K562 (cell line): ENCODE measurements around the gene FGF5. TPM values are rescaled to one million over a fixed set of nuclear protein-coding genes. Genes with fewer than 3 reads are reported as not detected.

Source experiments
- ATAC-seq: fragments of 200-7000 bp; cut with Tn5 transposase; 3 replicates; pipeline ENCODE4 v1.9.1; 2020; ENCODE audit warnings: moderate library complexity
- BruUV-seq: library from RNA; stranded (reverse); fragments of 400-500 nt; replicated peaks from 2 replicates; lab custom pipeline; 2021; lab: Mats Ljungman, UMichigan
- CTCF ChIA-PET: fragments of 300-600 bp; formaldehyde crosslinking; extraction: SDS; loops from one replicate; lab custom pipeline; 2021; ENCODE audit warnings: low intra/inter-chr PET ratio; lab: Yijun Ruan, JAX
- POLR2A ChIA-PET: fragments of 300-600, 350-650 bp; sonication (Branson Sonifier 250); formaldehyde crosslinking; extraction: SDS; loops from one replicate; lab custom pipeline; 2021; ENCODE audit warnings: antibody characterized with exemption, inconsistent platforms; lab: Yijun Ruan, JAX
- DNase-seq, 4 experiments: peaks; one replicate each; pipeline versions ENCODE4 v3.0.0 to v3.0.0-alpha.2; 2011 to 2018; ENCODE audit warnings: low spot score in 3 of 4, mixed read lengths in 3 of 4; ENCODE audit errors: extremely low read depth in 1 of 4
- FAIRE-seq: peaks from 2 replicates; lab custom pipeline; 2011; peaks lifted over from hg19 to GRCh38; lab: Jason Lieb, UNC
- H2AFZ ChIP-seq: 2 replicates; pipeline ENCODE4 v1.6.0; 2011; ENCODE audit warnings: low read depth, low read length, control low read depth, inconsistent platforms
- H3K27ac ChIP-seq: fragments of 200-600 bp; 3 replicates; pipeline ENCODE4 v1.8.0; 2011; ENCODE audit warnings: low read depth, mild to moderate bottlenecking, control low read depth, inconsistent platforms, low read length, moderate library complexity, mixed read lengths; ENCODE audit errors: extremely low read depth
- H3K27me3 ChIP-seq, 2 experiments: fragments of 300-600 bp in 1 of 2; 2 replicates in 1 of 2; 3 replicates in 1 of 2; pipeline versions ENCODE4 v1.6.0 to v1.8.0; 2011; ENCODE audit warnings: inconsistent platforms in 2 of 2, low read length in 2 of 2, mild to moderate bottlenecking in 1 of 2, mixed read lengths in 1 of 2, moderate library complexity in 1 of 2; ENCODE audit not compliant: control insufficient read depth in 2 of 2, insufficient read depth in 2 of 2
- H3K36me3 ChIP-seq: fragments of 300-600 bp; 3 replicates; pipeline ENCODE4 v1.8.0; 2011; ENCODE audit warnings: mild to moderate bottlenecking, low read length, inconsistent platforms; ENCODE audit not compliant: control insufficient read depth, insufficient read depth
- H3K4me1 ChIP-seq, 2 experiments: fragments of 200-600 bp in 1 of 2; replicated peaks in 1 of 2; 2 replicates in 1 of 2; 3 replicates in 1 of 2; pipeline versions ENCODE4 v1.5.1 to v1.8.0; 2011; ENCODE audit warnings: inconsistent platforms in 2 of 2, low read length in 2 of 2, mild to moderate bottlenecking in 1 of 2, mixed read lengths in 1 of 2, moderate library complexity in 1 of 2; ENCODE audit not compliant: control insufficient read depth in 2 of 2, insufficient read depth in 2 of 2
- H3K4me2 ChIP-seq: 2 replicates; pipeline ENCODE4 v1.6.1; 2011; ENCODE audit warnings: low read length, control low read depth, inconsistent platforms, mixed read lengths; ENCODE audit not compliant: insufficient read depth
- H3K4me3 ChIP-seq: fragments of 200-600 bp; sonication (generic), shearing (Covaris generic); 2 replicates; pipeline ENCODE4 v1.5.1; 2016; ENCODE audit warnings: control low read depth, inconsistent platforms
- H3K79me2 ChIP-seq: fragments of 200-600 bp; 3 replicates; pipeline ENCODE4 v1.8.0; 2011; ENCODE audit warnings: low read length, inconsistent platforms; ENCODE audit not compliant: control insufficient read depth, insufficient read depth
- H3K9ac ChIP-seq, 2 experiments: 2 replicates each; pipeline versions ENCODE4 v1.6.0 to v1.6.1; 2011; ENCODE audit warnings: low read depth in 2 of 2, low read length in 2 of 2, control low read depth in 1 of 2, inconsistent platforms in 1 of 2, mild to moderate bottlenecking in 1 of 2, mixed read lengths in 1 of 2; ENCODE audit not compliant: insufficient read depth in 1 of 2
- H3K9me1 ChIP-seq: one replicate; pipeline ENCODE4 v1.6.0; 2011; ENCODE audit warnings: inconsistent platforms, mild to moderate bottlenecking, low read length, moderate library complexity; ENCODE audit not compliant: control insufficient read depth, insufficient read depth
- H3K9me3 ChIP-seq: replicated peaks from 2 replicates; pipeline ENCODE4 v1.5.1; 2011; ENCODE audit warnings: low read depth, low read length, inconsistent platforms; ENCODE audit not compliant: control insufficient read depth, insufficient read depth
- H4K20me1 ChIP-seq: replicated peaks from 2 replicates; pipeline ENCODE4 v1.6.1; 2011; ENCODE audit warnings: low read length, inconsistent platforms, mixed read lengths; ENCODE audit not compliant: control insufficient read depth, insufficient read depth
- CHAMP1 ChIP-seq: fragments of 450-650 bp; IDR thresholded peaks from 2 replicates; pipeline ENCODE4 v1.6.1; 2016; ENCODE audit warnings: mild to moderate bottlenecking
- CHD1 ChIP-seq: fragments of 200-600 bp; sonication (generic); IDR thresholded peaks from one replicate; pipeline ENCODE4 v1.6.1; 2012; ENCODE audit warnings: mild to moderate bottlenecking, moderate library complexity, low read length, inconsistent platforms
- ELF1 ChIP-seq: fragments of 200-800 bp; sonication (Bioruptor generic); IDR thresholded peaks from 2 replicates; pipeline ENCODE4 v1.6.1; 2016; ENCODE audit warnings: missing genetic modification characterization, missing compliant biosample characterization
- ELF4 ChIP-seq: fragments of 450-650 bp; formaldehyde crosslinking; IDR thresholded peaks from 2 replicates; pipeline ENCODE4 v1.4.0; 2022; ENCODE audit warnings: missing genetic modification characterization
- FOXK1 ChIP-seq: sonication (generic); formaldehyde crosslinking; IDR thresholded peaks from 2 replicates; pipeline ENCODE4 v1.8.0; 2022; ENCODE audit warnings: missing genetic modification reagents, mild to moderate bottlenecking, borderline replicate concordance
- NEUROD1 ChIP-seq: fragments of 150-350 bp; IDR thresholded peaks from 2 replicates; pipeline ENCODE4 v1.6.1; 2014; ENCODE audit warnings: borderline replicate concordance, low read length, low read depth; ENCODE audit not compliant: partially characterized antibody
- PURB ChIP-seq: sonication (generic); formaldehyde crosslinking; IDR thresholded peaks from 2 replicates; pipeline ENCODE4 v1.9.0; 2021; ENCODE audit warnings: low read depth, mild to moderate bottlenecking, missing genetic modification reagents
- RBM15 ChIP-seq: fragments of 200-400 bp; formaldehyde crosslinking; IDR thresholded peaks from 2 replicates; pipeline ENCODE4 v1.6.1; 2018; ENCODE audit warnings: mild to moderate bottlenecking, low read length, moderate library complexity; ENCODE audit not compliant: insufficient read depth
- RBM17 ChIP-seq: fragments of 200-400 bp; formaldehyde crosslinking; IDR thresholded peaks from 2 replicates; pipeline ENCODE4 v1.6.1; 2017; ENCODE audit warnings: low read depth, mild to moderate bottlenecking, low read length, borderline replicate concordance
- TFAM ChIP-seq: fragments of 250-450 bp; sonication (Bioruptor Pico); conservative IDR thresholded peaks from 2 replicates; pipeline ENCODE4 v1.5.0; 2021; ENCODE audit warnings: mild to moderate bottlenecking, moderate library complexity
- WGBS: fragments of 100-300 bp; shearing (Covaris generic); methylation state at CpG from one replicate; pipeline ENCODE4 v1.1.6; 2016; ENCODE audit warnings: low coverage, mixed read lengths; ENCODE audit not compliant: insufficient coverage; ENCODE audit errors: missing lambda C conversion rate; 5-methylcytosine and 5-hydroxymethylcytosine counted together
- in situ Hi-C: fragments of 300-500 bp; cut with MboI; formaldehyde crosslinking; loops from 4 replicates; pipeline ENCODE4 v1.15.0; 2018; ENCODE audit warnings: inconsistent platforms, mixed read lengths
- intact Hi-C: fragments of 100-400 bp; cut with micrococcal nuclease; formaldehyde crosslinking; loops from 2 replicates; pipeline ENCODE4 v1.14.2; 2022
- polyA plus RNA-seq, 8 experiments: library from polyadenylated mRNA; depleted of rRNA in 4 of 8; stranded (reverse) in 5 of 8; unstranded in 3 of 8; fragments of >200 nt; fragmentation: Nextera tagmentation in 2 of 8; fragmentation: Illumina TruSeq in 1 of 8; extraction: Ambion mirVana in 2 of 8; extraction: Trizol in 1 of 8; gene quantifications; 2 replicates each; pipeline versions ENCODE4 v1.2.1 to v1.2.3, GENCODE V29; 2011 to 2014; ENCODE audit warnings: inconsistent platforms in 1 of 8, missing spikeins in 1 of 8
- total RNA-seq, 7 experiments: library from RNA; depleted of rRNA in 6 of 7; stranded (reverse); fragments of >200 nt in 6 of 7; fragmentation: Illumina TruSeq in 2 of 7; extraction: Trizol in 2 of 7; gene quantifications; 2 replicates each; pipeline versions ENCODE4 v1.2.1 to v1.2.3, GENCODE V29; 2011 to 2021; ENCODE audit warnings: low replicate concordance in 1 of 7
- TF ChIP-seq, protein P1 (sequence below): fragments of 250-450 bp; sonication (Bioruptor Pico); IDR thresholded peaks from 2 replicates; pipeline ENCODE4 v1.8.0; 2022; ENCODE audit warnings: moderate library complexity, mild to moderate bottlenecking, inconsistent platforms
- TF ChIP-seq, protein P2 (sequence below): sonication (generic); formaldehyde crosslinking; IDR thresholded peaks from 2 replicates; pipeline ENCODE4 v1.8.0; 2022; ENCODE audit warnings: mild to moderate bottlenecking, missing genetic modification reagents
- TF ChIP-seq, protein P3 (sequence below): fragments of 150-350 bp; IDR thresholded peaks from 2 replicates; pipeline ENCODE4 v1.6.1; 2014; ENCODE audit warnings: low read depth, mild to moderate bottlenecking, low read length, borderline replicate concordance

The FGF5 gene
- total and polyA plus RNA-seq, 9 of the 15 experiments (the other 6 are each of a cell fraction or from before 2014, with no cell fraction given) = 0.38 to 2.7 (median 1.1) TPM

- Histone ChIP-seq H3K79me2 (no peaks in the 10 kb centered on the region), H3K27me3 (no peaks in the 10 kb centered on the region), H3K4me1 (no peaks in the 10 kb centered on the region), H3K4me2 (no peak overlapping the region), H3K4me3 (no peak overlapping the region), H3K27ac (no peak overlapping the region), H4K20me1 (no peaks in the 10 kb centered on the region), H3K9ac (no peak overlapping the region), H3K9me3 (no peaks in the 10 kb centered on the region), H3K36me3 (no peaks in the 10 kb centered on the region), H3K9me1 (no peaks in the 10 kb centered on the region), H2AFZ (no peak overlapping the region)
- in situ Hi-C loops (no loop called here), intact Hi-C loops (no loop called here)
- ChIA-PET CTCF (no interaction called here), POLR2A (interaction anchor here (0.9 to 1.1 kb wide), 2 partner anchors 12 to 40 kb away, joined by 3 to 6 read pairs; partner anchors contain the start of gene CFAP299)
- ATAC-seq (no peak), FAIRE-seq (no peak), DNase-seq (no peak)
- WGBS = 54% methylated on average over 3 of the region's 3 CpGs
- no TSS peak for BruUV-seq
- TF ChIP-seq RBM17 (no peak), RBM15 (no peak), ELF4 (CRISPR knock-in tag) (no peak), FOXK1 (CRISPR knock-in tag) (no peak), CHD1 (no peak), ELF1 (tag) (no peak), NEUROD1 (no peak), CHAMP1 (no peak), TFAM (no peak), PURB (CRISPR knock-in tag) (no peak)
- TF ChIP-seq, protein P1, sequence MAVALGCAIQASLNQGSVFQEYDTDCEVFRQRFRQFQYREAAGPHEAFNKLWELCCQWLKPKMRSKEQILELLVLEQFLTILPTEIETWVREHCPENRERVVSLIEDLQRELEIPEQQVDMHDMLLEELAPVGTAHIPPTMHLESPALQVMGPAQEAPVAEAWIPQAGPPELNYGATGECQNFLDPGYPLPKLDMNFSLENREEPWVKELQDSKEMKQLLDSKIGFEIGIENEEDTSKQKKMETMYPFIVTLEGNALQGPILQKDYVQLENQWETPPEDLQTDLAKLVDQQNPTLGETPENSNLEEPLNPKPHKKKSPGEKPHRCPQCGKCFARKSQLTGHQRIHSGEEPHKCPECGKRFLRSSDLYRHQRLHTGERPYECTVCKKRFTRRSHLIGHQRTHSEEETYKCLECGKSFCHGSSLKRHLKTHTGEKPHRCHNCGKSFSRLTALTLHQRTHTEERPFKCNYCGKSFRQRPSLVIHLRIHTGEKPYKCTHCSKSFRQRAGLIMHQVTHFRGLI = no peak
- TF ChIP-seq, protein P2, sequence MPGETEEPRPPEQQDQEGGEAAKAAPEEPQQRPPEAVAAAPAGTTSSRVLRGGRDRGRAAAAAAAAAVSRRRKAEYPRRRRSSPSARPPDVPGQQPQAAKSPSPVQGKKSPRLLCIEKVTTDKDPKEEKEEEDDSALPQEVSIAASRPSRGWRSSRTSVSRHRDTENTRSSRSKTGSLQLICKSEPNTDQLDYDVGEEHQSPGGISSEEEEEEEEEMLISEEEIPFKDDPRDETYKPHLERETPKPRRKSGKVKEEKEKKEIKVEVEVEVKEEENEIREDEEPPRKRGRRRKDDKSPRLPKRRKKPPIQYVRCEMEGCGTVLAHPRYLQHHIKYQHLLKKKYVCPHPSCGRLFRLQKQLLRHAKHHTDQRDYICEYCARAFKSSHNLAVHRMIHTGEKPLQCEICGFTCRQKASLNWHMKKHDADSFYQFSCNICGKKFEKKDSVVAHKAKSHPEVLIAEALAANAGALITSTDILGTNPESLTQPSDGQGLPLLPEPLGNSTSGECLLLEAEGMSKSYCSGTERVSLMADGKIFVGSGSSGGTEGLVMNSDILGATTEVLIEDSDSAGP = no peak
- TF ChIP-seq, protein P3, sequence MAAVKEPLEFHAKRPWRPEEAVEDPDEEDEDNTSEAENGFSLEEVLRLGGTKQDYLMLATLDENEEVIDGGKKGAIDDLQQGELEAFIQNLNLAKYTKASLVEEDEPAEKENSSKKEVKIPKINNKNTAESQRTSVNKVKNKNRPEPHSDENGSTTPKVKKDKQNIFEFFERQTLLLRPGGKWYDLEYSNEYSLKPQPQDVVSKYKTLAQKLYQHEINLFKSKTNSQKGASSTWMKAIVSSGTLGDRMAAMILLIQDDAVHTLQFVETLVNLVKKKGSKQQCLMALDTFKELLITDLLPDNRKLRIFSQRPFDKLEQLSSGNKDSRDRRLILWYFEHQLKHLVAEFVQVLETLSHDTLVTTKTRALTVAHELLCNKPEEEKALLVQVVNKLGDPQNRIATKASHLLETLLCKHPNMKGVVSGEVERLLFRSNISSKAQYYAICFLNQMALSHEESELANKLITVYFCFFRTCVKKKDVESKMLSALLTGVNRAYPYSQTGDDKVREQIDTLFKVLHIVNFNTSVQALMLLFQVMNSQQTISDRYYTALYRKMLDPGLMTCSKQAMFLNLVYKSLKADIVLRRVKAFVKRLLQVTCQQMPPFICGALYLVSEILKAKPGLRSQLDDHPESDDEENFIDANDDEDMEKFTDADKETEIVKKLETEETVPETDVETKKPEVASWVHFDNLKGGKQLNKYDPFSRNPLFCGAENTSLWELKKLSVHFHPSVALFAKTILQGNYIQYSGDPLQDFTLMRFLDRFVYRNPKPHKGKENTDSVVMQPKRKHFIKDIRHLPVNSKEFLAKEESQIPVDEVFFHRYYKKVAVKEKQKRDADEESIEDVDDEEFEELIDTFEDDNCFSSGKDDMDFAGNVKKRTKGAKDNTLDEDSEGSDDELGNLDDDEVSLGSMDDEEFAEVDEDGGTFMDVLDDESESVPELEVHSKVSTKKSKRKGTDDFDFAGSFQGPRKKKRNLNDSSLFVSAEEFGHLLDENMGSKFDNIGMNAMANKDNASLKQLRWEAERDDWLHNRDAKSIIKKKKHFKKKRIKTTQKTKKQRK = no peak
Measured at GRCh38 chr4:80295336-80295735, 28.9 kb downstream of the FGF5 start.
